Tongue (tissue), 2 donors: ENCODE data around the gene CCDC106. TPM values are rescaled to one million over a fixed set of nuclear protein-coding genes. Genes with fewer than 3 reads are reported as not detected.

Experiments
- DNase-seq: peaks from one replicate; pipeline ENCODE4 v3.0.0-alpha.2; 2015
- total RNA-seq: library from RNA; depleted of rRNA; stranded (reverse); fragments of >200 nt; gene quantifications from one replicate; pipeline ENCODE4 v1.2.3, GENCODE V29; 2014

CCDC106 gene
- total RNA-seq, 1 donor from 2014 or later = 8.6 TPM

- no peak for DNase-seq
Observed at GRCh38 chr19:55685776-55686175, 37.8 kb downstream of the CCDC106 start.

GRCh38 chr19:55686311-55687050, 38.5 kb downstream of the CCDC106 start:
- DNase-seq = no peak

- no peak for DNase-seq
Observed at GRCh38 chr19:55687281-55688201, 39.5 kb downstream of the CCDC106 start.

- peak; percentile 93 for DNase-seq
Observed at GRCh38 chr19:55688422-55689218, 40.6 kb downstream of the CCDC106 start.

DNA sequence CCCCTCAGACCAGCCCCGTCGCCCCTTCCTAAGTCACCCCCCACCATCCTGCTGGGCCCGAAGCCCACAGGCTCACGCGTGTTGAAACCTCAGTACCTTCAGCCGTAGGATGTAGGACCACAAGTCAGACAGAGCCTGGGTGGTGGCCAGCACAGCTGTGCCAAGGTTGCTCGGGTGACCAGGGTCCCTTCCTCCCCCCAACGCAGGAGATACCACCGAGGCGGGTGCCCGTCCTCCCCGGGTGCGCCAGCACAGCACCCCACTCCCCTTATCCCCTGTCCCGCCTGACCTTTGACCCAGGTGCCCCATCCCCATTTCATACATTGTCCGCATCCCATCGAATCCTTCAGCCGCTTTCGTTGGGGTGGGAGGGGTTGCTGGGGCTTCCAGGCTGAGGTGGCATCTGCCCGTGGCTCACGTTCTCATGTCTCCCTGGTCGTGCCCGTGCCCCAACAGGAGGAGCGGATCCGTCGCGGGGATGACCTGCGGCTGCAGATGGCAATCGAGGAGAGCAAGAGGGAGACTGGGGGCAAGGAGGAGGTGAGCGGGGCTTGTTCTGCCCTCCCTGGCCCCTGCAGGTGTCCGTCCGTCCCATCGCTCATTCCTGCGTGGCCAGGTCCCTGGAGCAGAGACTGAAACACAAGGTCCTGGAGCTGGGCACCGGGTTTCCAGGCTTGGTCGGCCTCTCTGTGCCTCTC, 41.5 kb downstream of the CCDC106 start:
- DNase-seq = no peak

DNA sequence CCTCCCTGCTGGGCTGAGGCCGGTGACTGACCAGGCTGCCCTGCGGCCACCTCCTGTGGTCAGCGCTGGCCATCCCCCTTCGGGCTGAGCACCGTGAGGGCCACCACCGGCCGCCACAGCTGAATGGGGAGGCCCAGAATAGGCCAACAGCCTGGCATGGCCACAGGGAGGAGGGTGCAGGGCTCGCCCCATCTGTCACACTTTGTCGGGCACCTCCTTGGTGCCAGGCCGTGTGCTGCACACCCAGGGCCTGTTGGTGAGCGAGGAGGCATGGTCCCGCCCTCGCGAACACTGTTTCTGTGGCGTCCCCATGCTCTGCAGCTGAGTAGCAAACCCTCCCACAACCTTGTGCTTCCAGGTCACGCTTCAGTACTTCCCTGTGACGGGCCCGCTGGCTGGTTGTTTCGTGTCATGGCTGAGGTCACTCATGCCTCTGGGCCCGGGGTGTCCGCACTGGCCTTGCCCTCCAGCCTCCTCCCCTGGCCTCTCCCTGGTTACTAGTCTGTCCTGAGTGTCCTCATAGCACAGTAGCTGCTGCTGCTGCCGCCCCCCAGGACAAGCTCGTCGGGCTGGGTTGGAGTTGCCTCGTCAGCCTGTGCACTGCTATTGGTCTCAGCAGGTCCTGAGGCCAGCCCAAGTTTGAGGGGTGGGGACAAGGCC, 42.2 kb downstream of the CCDC106 start:
- DNase-seq = no peak

- DNase-seq = no peak
Observed at GRCh38 chr19:55690769-55691545, 42.9 kb downstream of the CCDC106 start.

DNA sequence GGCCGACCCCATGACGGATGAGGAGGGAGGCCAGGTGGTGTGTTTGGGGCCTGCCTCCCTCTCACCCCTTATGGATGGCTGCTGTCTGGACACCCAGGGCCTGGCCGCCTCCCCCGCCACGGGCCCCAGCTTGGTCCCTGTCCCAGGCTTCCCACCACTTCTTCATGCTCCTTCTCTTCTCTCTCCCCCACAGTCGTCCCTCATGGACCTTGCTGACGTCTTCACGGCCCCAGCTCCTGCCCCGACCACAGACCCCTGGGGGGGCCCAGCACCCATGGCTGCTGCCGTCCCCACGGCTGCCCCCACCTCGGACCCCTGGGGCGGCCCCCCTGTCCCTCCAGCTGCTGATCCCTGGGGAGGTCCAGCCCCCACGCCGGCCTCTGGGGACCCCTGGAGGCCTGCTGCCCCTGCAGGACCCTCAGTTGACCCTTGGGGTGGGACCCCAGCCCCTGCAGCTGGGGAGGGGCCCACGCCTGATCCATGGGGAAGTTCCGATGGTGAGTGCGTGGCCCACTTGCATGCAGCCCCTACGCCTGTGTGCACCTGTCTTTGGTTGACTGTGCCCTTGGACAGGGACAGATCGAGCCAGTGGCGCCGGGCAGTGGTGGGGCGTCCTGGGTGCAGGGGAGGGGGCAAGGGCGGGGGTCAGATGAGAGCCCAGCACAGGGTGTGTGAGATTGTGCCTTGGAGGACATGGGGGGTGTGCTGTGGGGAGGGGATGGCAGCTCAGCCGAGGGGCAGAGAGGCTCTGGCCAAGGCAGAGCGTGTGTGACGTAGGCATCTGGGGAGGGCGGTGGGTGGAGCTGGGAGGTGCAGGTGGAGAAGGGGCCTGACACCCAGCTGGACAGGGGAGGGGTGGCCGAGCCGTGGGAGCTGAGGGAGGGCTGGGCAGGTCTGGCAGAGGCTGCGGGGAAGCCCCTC, 43.8 kb downstream of the CCDC106 start:
- no peak for DNase-seq

GRCh38 chr19:55692681-55693081, 44.7 kb downstream of the CCDC106 start:
- DNase-seq = no peak

- no peak for DNase-seq
Observed at GRCh38 chr19:55693336-55693974, 45.4 kb downstream of the CCDC106 start.

- DNase-seq = no peak
Observed at GRCh38 chr19:55694241-55694655, 46.2 kb downstream of the CCDC106 start.

DNA sequence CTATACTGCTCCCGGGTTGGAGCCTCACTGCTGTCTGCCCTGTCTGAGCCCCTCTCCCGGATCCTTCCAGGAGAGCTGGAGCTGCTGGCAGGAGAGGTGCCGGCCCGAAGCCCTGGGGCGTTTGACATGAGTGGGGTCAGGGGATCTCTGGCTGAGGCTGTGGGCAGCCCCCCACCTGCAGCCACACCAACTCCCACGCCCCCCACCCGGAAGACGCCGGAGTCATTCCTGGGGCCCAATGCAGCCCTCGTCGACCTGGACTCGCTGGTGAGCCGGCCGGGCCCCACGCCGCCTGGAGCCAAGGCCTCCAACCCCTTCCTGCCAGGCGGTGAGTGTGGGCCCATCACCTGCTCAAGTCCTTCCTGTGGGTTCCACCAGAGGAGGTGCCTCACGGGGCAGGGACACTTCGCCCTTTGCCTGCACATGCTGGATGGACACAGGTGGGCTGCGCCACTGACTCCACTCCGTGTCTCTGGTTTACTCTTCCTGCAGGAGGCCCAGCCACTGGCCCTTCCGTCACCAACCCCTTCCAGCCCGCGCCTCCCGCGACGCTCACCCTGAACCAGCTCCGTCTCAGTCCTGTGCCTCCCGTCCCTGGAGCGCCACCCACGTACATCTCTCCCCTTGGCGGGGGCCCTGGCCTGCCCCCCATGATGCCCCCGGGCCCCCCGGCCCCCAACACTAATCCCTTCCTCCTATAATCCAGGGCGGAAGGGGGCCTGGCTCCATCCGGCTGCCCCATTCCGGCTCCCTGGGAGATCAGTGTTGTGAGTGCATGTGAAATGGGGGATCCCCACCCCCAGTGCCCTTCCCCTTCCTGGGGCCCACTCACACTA, 46.9 kb downstream of the CCDC106 start:
- DNase-seq = no peak

DNA sequence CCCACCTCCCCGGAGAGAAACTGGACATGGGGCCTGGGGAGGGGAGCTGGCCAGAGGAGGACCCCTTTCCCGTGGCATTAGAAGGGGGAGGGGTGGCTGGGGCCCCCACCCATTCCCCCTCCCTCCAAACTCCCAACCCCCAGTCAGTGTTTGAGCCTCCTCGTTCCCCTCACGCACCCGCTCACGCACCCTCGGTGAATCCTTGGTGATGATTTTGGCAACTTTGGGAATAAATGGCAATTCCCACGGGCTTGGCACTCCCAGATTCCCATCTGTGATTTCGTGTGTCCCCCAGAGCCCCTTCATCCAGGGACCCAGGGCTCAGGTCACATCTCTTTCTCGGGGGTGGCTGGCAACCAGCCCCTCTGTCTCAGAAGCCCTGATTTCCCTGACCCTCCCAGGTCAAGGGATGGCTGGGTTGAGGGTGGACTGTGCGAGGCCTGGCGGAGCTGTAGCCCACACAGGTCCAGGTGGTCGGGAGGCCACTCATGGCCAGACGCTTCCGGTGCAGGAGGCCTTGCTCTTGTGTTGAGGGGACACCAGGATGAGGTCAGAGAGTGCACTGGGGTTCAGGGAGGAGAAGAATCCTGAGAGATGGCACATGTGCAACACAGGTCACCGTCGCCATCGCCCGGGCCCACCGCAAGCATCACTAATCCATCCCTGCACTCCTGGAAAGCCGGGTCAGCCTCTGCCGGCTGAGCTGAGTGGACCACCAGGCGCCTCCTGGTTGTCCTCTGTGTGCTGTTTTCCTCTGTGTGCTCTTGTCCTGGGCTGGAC, 47.7 kb downstream of the CCDC106 start:
- DNase-seq = no peak

DNA sequence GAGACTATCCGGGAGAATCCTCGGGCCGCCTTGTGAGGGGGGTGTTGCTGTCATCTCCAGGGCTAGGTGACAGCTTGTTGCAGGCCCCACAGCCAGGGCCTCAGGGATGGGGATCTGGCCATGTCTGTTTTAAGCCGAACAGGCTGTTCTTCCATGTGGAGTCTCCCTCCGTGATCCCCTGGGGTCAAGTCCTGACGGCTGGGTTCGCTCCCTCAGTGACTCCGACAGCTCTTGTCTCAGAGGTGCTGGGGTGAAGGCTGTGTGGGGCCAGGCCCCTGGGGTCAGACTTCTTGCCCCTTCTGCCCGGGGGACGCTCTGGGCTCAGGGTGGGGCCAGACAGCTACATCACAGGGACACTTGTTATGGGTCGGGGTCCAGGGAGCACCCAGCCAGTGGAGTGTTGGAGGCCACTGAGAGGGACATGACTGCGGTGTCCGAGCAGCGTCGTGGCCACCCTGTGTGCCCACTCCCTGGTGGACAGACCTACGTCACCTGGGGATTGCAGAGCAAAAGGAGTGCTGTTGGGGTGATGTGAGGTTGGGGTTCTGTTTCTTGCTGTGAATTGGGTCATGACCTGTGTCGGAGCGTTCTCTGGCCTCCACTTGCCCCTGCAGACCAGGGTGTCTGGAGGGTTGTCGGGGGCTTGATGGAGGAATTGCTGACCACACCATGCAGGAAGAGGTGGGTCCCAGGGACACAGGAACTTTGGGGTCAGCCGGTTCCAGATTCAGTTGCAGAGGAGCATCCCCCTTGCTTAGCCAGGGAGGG, 48.5 kb downstream of the CCDC106 start:
- DNase-seq = no peak

DNA sequence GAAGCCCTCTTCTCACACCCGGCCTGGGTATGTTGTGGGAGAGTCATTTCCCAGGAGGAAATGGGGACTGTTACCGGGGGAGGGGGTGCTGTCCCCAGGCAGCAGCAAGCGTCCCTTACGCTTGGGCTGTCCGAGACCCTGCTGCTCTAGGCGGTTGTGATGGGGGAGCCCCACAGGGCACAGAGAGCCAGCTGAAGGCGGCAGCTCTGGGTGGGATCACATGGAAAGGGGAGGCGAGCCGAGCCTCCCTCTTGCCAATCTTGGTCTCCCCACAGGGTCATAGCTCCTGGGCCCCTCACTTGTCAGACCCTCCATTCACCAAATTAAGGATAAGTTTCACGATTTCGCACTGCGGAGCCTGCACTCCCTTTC, 49.0 kb downstream of the CCDC106 start:
- DNase-seq = no peak

DNA sequence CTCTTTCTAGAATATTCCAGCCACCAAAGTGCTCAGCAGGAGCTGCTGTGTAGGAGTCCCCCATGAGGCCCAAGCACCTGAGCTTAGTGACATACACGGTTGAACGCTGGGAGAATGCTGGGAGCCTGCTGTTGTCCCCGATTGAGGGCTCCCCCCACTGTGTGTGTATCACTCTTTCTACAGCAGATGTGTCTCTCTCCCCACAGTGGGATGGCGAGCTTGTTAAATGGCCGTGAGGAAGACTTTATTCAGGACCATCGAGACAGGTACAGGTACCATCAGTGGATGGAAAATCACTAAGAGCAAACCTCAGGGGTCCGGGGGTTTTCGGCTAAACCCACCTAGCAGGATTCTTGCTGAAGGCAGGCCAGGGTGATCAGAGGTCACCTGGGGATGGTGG, 49.7 kb downstream of the CCDC106 start:
- DNase-seq = no peak
